Measurements from ENCODE around the gene MYO1E.
"Not testable (repeated sequence)": the region's sequence is repeated elsewhere in the genome, so short reads cannot be mapped to it uniquely, and the experiment has no call there.

MYO1E gene

DNA sequence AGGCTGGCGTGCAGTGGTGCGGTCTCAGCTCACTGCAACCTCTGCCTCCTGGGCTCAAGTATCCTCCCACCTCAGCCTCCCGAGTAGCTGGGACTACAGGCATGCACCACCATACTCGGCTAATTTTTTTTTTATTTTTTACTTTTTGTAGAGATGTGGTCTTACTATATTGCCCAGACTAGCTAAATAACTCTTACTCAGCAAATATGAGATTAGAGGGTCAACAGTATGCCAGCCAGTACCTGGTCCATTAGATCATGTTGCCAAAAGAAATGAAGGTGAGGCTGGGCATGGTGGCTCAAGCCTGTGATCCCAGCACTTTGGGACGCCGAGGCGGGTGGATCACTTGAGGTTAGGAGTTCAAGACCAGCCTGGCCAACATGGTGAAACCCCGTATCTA lies 210.6 kb downstream of the MYO1E start:
- not testable (repeated sequence) for DNase-seq (ENCODE audit: low spot score)

DNA sequence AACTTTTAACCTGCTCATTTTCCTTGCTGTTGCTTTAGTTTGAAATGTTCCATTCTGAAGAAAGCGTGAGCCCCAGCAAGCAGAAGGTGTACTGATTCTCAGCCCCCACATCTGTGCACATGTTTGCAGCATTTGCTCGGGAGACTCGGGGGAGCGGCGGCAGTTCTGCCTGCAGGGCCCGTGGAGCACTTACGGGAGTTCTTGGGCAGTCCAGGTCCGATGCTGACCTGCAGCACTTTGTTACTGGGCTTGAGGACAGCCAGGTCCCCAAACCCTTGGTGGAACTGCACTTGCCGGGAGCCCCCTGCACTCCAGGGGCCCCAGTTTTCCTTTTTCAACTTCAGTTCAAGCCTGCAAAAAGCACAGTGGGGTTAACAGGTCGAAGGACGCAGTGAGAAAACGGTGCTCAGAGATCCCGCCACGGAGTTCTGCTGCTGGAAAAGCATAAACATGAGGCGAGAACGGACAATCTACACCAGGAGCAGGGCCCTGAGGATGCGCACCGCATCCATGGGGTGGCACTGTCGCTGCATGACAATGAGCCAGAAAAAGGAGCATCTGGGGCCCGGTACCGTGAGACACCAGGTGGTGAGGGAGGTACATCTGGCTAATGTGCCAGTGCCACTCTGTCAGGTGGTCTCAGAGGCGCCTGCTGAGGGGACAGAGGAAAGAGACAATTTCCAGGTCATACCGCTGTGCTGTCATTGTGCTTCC lies 211.6 kb downstream of the MYO1E start:
- peak; percentile 56 for DNase-seq (ENCODE audit: low spot score)

DNA sequence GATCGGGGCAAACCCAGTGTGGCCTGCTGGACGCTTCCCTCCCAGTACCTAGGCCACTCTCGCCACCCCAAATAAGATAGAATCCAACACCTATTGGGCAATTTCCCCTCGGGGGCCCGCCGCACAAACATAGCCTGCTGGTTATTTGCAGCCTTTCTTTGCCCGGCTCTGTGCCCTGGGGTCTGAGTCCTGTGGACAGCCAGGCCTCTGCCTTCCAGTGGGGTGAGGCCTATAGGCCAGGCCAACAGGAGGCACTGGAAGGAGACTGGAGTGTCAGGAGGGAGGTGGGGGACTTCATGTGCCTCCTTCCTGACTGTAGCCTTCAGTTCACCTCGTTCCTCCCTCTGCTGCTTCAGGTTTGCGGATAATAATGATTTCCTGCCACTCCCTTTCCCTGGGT lies 213.5 kb downstream of the MYO1E start:
- DNase-seq (ENCODE audit: low spot score), result no peak

- no peak for DNase-seq (ENCODE audit: low spot score)
Observed at GRCh38 chr15:59158701-59159034, 214.0 kb downstream of the MYO1E start.

- no peak for DNase-seq (ENCODE audit: low spot score)
Observed at GRCh38 chr15:59157840-59158700, 214.6 kb downstream of the MYO1E start.

GRCh38 chr15:59157396-59157795 lies 215.3 kb downstream of the MYO1E start:
- no peak for DNase-seq (ENCODE audit: low spot score)

DNA sequence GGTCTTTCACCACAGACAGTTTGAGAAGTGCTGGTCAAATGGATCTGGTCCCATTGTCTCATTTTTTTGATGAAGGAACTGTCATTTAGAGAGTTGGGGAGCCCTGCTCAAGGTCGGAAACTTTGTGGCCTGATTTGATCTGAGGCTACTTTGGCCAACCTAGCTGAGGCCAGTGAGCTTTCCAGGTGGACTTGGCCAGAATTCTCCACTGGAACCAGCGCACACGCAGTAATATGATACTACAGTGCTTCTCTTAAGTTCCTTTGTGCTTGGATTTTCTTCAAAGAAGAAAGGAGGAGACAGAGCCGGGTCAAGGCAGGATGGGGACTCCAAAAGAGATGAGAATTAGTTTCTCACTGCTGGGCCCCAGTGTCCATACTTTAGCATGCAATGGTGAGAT lies 217.2 kb downstream of the MYO1E start:
- DNase-seq (ENCODE audit: low spot score), result no peak

DNA sequence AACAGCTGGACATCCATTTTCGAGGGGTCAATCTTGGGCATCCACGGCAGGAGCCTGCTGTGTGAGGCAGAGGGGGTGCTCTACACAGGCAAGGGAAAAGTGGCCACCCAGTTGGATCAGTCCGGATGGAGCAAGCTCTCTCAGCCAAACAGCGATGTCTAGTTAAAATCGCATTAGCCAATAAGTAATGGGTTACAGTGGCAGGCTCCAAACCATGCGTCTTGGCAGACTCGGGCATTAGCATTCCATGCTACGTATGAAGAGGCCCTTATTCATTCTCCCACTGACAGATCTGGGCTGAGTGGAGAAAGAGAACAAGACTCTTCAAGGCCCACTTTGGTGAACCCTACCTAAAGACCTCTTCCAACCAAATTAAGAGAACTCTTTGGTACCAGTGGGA lies 218.4 kb downstream of the MYO1E start:
- DNase-seq (ENCODE audit: low spot score), result no peak

DNA sequence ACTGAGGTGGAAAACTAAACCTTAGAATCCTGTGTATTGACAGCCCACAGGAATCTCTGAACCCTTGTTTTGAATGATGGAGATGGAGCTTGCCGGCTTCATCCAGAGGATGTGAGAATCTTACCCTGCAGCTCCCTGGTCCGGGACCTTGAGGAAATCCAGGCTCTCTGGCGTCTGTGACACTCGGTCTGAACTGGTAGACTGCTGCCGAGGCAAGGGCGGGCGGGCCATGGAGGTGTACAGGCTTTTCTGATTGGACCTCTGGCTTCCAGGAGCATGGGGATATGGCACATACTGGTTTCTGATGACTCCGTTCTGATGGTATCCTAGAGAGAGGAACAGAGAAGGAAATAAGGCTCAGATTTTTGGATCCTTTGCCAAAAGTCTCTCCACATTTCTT lies 219.2 kb downstream of the MYO1E start:
- DNase-seq (ENCODE audit: low spot score), result no peak

DNA sequence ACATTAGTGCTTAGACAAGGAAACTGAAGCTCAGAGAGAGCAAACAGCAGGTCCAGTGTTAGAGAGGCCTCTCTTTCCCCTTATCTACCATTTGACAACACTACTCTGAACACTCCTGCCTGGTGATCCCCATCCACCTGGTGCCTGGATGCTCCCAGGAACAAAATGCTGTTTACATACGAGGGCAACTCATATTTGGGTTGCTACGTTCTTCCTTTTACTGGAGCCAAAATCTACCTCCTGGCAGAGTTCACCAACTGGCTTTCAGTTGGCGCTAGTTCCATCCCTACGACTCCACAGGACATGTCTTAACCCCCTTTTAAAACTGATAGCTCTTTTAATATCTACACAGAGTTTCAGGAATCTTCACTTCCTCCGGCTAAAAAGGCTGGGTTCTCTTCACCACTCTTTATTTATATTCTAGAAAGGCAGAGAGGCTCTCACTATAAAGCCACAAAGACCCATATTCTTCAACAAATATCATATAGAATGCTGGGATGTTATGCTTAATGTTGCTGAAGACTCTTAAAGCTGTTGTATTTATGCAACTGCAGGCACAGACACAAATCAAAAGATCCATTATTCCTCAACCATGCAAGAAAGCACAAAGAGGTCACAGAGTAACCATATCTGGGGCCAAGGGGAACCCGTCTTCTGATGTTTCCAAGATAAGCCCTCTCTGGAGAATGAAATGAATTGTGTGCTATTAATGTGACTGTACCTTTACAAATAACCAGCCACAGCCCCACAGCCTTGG lies 219.8 kb downstream of the MYO1E start:
- DNase-seq (ENCODE audit: low spot score), result no peak

GRCh38 chr15:59150185-59150584 lies 222.5 kb downstream of the MYO1E start:
- no peak for DNase-seq (ENCODE audit: low spot score)

DNA sequence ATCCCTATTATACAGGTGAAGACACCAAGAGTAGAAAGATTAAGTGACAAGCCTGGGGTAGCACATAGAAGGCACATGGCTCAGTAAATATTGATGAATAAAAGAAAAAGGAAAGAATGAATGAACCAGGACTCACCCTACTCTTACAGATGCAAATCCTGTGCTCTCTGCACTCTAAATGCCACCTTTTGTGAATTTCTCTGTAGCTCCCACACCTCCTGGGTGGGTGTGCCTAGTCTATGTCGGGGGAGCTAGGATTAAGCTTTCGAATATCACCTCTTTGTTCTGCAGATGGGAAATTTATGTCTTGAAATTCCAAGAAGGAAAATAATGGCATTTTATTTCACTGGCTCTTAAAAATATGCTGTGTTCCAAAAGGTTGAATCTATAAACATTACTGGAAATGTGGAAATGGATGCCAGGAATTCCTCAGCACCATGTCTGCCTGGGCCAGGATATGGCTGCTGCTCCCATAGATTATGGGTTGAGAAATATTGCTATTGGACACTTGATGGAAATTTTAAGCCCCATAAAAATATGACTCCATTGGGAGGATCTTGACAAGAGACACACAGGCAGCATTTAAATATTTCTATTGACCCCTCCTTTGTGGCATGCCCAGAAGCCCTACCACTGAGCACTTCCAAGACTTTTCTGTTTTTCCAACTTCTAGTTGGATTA lies 224.4 kb downstream of the MYO1E start:
- no peak for DNase-seq (ENCODE audit: low spot score)

GRCh38 chr15:59147666-59148065 lies 225.0 kb downstream of the MYO1E start:
- no peak for DNase-seq (ENCODE audit: low spot score)

DNA sequence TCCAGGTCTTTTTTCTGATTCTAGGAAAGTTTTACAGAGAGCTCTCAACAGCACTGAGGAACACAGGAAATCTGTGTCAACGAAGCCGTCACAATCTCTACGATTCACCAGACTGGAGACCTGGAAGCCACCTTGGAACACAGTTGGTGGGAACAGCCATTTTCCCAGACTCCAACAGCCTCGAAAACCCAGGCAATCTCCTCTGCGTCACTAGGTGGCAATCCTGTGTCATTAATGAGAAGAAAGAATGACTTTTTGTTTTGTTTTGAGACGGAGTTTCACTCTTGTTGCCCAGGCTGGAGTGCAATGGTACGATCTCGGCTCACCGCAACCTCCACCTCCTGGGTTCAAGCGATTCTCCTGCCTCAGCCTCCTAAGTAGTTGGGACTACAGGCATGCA lies 228.1 kb downstream of the MYO1E start:
- DNase-seq (ENCODE audit: low spot score), result not testable (repeated sequence)

DNA sequence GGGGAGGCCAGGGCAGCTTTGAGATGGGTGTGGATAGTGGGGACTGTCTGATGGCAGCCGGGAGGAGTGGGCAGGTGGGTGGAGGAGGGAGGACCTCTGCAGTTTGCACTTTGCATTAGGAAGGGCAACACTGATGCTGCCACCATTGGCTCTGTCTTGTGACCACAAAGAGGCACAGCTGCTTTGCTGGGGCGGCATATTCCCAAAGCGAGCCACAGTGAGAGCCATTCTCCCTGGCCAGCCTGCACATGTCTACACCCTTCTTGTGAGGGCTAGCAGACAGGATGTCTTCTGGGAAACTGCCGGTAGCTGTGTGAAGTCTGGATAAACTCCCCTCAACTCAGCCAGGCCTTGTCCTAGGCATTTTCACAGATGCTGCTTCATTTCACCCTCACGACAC lies 229.4 kb downstream of the MYO1E start:
- DNase-seq (ENCODE audit: low spot score), result no peak

- DNase-seq (ENCODE audit: low spot score), result no peak
Observed at GRCh38 chr15:59140422-59141226, 232.0 kb downstream of the MYO1E start.

- DNase-seq (ENCODE audit: low spot score), result peak; percentile 87
Observed at GRCh38 chr15:59138243-59138642, 234.4 kb downstream of the MYO1E start.

DNA sequence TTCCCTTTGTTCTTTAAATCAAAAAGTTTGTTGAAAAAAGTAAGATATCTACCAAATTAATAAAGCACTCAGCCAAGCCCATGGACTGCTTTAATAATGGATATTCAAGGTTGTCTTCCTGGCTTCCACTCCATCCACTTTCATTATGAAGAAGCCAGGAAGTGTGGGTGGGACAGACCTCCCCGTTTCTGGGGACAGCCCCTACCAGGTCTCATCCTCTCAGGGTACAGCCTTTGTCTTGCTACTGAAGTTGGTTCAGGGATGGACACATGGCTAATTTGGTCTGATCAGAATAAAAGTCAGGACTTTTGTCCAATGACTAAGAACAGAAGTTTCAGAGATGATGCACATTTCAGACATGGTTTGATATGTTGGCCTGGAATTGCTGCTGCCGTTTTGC lies 235.1 kb downstream of the MYO1E start:
- DNase-seq (ENCODE audit: low spot score), result no peak

GRCh38 chr15:59133929-59134427 lies 238.7 kb downstream of the MYO1E start:
- no peak for DNase-seq (ENCODE audit: low spot score)

- DNase-seq (ENCODE audit: low spot score), result no peak
Observed at GRCh38 chr15:59131969-59132562, 240.6 kb downstream of the MYO1E start.

GRCh38 chr15:59131456-59131855 lies 241.2 kb downstream of the MYO1E start:
- DNase-seq (ENCODE audit: low spot score), result no peak
